ENCODE data around the gene RIMBP2. TPM values are rescaled to one million over a fixed set of nuclear protein-coding genes. Genes with fewer than 3 reads are reported as not detected.
A peak's percentile ranks its signal among the peaks of the same experiment; 100 is the strongest.

The RIMBP2 gene
- polyA plus RNA-seq, 1 donor from 2014 or later: 14.6 TPM

DNA sequence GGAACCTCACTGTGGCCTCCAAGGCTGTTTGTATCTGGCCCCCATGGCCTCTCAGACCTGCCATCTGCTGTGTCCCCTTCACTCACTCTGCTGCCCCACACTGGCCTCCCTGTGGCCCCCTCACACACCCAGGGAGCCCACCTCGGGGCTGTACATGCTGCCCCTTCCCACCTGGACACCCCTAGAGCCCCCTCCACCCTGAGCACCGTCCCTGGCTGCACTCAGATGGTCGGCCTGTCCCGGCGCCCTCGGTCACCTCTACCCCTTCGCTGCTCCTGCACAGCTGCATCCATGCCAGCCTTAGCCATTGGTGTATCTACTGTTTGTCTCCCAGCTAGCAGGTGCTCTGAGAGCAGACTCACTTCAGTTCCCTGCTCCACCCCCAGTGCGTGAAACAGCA, 144.4 kb downstream of the RIMBP2 start:
- H4K20me1 ChIP-seq (ENCODE audit: insufficient read depth): no peaks in the 10 kb centered on the region
- H3K9me3 ChIP-seq (ENCODE audit: low read length): no peaks in the 10 kb centered on the region
- H3K36me3 ChIP-seq (ENCODE audit: insufficient read depth, low read length): no peaks in the 10 kb centered on the region
- H3K4me3 ChIP-seq (ENCODE audit: low read length): no peak overlapping the region
- no peaks in the 10 kb centered on the region for H3K9me2 ChIP-seq (ENCODE audit: insufficient read depth, low read length)
- no peak overlapping the region for H2AFZ ChIP-seq (ENCODE audit: low read depth, low read length)
- no peaks in the 10 kb centered on the region for H3K79me2 ChIP-seq (replicated peaks; ENCODE audit: insufficient read depth, low read length)
- TF ChIP-seq, protein P1, sequence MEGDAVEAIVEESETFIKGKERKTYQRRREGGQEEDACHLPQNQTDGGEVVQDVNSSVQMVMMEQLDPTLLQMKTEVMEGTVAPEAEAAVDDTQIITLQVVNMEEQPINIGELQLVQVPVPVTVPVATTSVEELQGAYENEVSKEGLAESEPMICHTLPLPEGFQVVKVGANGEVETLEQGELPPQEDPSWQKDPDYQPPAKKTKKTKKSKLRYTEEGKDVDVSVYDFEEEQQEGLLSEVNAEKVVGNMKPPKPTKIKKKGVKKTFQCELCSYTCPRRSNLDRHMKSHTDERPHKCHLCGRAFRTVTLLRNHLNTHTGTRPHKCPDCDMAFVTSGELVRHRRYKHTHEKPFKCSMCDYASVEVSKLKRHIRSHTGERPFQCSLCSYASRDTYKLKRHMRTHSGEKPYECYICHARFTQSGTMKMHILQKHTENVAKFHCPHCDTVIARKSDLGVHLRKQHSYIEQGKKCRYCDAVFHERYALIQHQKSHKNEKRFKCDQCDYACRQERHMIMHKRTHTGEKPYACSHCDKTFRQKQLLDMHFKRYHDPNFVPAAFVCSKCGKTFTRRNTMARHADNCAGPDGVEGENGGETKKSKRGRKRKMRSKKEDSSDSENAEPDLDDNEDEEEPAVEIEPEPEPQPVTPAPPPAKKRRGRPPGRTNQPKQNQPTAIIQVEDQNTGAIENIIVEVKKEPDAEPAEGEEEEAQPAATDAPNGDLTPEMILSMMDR (IDR thresholded peaks at IDR 0.05; ENCODE audit: poor library complexity, severe bottlenecking): no peak
- TF ChIP-seq MXI1 (conservative IDR thresholded peaks at IDR 0.05; ENCODE audit: poor library complexity, severe bottlenecking): no peak
- TF ChIP-seq, protein P2, sequence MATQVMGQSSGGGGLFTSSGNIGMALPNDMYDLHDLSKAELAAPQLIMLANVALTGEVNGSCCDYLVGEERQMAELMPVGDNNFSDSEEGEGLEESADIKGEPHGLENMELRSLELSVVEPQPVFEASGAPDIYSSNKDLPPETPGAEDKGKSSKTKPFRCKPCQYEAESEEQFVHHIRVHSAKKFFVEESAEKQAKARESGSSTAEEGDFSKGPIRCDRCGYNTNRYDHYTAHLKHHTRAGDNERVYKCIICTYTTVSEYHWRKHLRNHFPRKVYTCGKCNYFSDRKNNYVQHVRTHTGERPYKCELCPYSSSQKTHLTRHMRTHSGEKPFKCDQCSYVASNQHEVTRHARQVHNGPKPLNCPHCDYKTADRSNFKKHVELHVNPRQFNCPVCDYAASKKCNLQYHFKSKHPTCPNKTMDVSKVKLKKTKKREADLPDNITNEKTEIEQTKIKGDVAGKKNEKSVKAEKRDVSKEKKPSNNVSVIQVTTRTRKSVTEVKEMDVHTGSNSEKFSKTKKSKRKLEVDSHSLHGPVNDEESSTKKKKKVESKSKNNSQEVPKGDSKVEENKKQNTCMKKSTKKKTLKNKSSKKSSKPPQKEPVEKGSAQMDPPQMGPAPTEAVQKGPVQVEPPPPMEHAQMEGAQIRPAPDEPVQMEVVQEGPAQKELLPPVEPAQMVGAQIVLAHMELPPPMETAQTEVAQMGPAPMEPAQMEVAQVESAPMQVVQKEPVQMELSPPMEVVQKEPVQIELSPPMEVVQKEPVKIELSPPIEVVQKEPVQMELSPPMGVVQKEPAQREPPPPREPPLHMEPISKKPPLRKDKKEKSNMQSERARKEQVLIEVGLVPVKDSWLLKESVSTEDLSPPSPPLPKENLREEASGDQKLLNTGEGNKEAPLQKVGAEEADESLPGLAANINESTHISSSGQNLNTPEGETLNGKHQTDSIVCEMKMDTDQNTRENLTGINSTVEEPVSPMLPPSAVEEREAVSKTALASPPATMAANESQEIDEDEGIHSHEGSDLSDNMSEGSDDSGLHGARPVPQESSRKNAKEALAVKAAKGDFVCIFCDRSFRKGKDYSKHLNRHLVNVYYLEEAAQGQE (IDR thresholded peaks at IDR 0.05; ENCODE audit: borderline replicate concordance): no peak
- no peak for TF ChIP-seq SMC3 (conservative IDR thresholded peaks at IDR 0.05; ENCODE audit: poor library complexity)
- no peak for TF ChIP-seq EP300 (conservative IDR thresholded peaks at IDR 0.05; ENCODE audit: poor library complexity, severe bottlenecking)
- no peak for TF ChIP-seq EZH2 (IDR thresholded peaks at IDR 0.05; ENCODE audit: borderline replicate concordance, insufficient read depth, low read length, poor library complexity, severe bottlenecking)
- no peak for TF ChIP-seq TAF1 (IDR thresholded peaks at IDR 0.05; ENCODE audit: low read depth)
- no peaks in the 10 kb centered on the region for H3K27me3 ChIP-seq (ENCODE audit: insufficient read depth, low read depth, low read length)
- no peak overlapping the region for H3K4me2 ChIP-seq (ENCODE audit: low read length)
- H3F3A ChIP-seq (ENCODE audit: insufficient read depth, low read length, poor library complexity, severe bottlenecking): no peaks in the 10 kb centered on the region
- no peak overlapping the region for H3K27ac ChIP-seq (ENCODE audit: low read length)
- H3K9ac ChIP-seq (ENCODE audit: low read length): peak overlapping the region; percentile 35

DNA sequence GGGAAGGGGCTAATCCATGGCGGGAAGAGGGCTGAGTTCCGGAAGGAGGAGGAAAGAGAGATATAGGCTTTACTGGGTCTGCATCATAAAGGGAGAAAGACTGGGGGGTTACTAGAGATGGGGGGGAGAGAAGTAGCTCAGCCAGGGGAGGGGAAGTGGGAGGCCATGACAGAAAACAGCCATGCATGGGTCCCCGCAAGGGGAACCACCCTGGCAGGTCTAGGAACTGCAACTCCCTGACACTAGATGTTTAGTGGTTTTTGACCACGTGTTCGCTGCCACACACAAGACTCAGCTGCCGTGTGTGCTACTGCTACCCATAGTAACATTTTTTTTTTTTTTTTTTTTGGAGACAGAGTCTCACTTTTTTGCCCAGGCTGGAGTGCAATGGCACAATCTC, 145.0 kb downstream of the RIMBP2 start:
- no peak overlapping the region for H2AFZ ChIP-seq (ENCODE audit: low read depth, low read length)
- H3K79me2 ChIP-seq (replicated peaks; ENCODE audit: insufficient read depth, low read length): no peaks in the 10 kb centered on the region
- TF ChIP-seq MXI1 (conservative IDR thresholded peaks at IDR 0.05; ENCODE audit: poor library complexity, severe bottlenecking) (no peak), SMC3 (conservative IDR thresholded peaks at IDR 0.05; ENCODE audit: poor library complexity) (no peak), TAF1 (IDR thresholded peaks at IDR 0.05; ENCODE audit: low read depth) (no peak), EP300 (conservative IDR thresholded peaks at IDR 0.05; ENCODE audit: poor library complexity, severe bottlenecking) (no peak), RAD21 (conservative IDR thresholded peaks at IDR 0.05) (no peak), EZH2 (IDR thresholded peaks at IDR 0.05; ENCODE audit: borderline replicate concordance, insufficient read depth, low read length, poor library complexity, severe bottlenecking) (no peak), POLR2AphosphoS5 (IDR thresholded peaks at IDR 0.05) (no peak)
- TF ChIP-seq, protein P2 (IDR thresholded peaks at IDR 0.05; ENCODE audit: borderline replicate concordance): no peak
- TF ChIP-seq, protein P1 (IDR thresholded peaks at IDR 0.05; ENCODE audit: poor library complexity, severe bottlenecking): no peak
- H3F3A ChIP-seq (ENCODE audit: insufficient read depth, low read length, poor library complexity, severe bottlenecking): no peaks in the 10 kb centered on the region
- no peaks in the 10 kb centered on the region for H3K36me3 ChIP-seq (ENCODE audit: insufficient read depth, low read length)
- H3K9ac ChIP-seq (ENCODE audit: low read length): no peak overlapping the region
- H3K4me2 ChIP-seq (ENCODE audit: low read length): no peak overlapping the region
- no peaks in the 10 kb centered on the region for H3K9me3 ChIP-seq (ENCODE audit: low read length)
- H4K20me1 ChIP-seq (ENCODE audit: insufficient read depth): no peaks in the 10 kb centered on the region
- H3K27me3 ChIP-seq (ENCODE audit: insufficient read depth, low read depth, low read length): no peaks in the 10 kb centered on the region
- H3K9me2 ChIP-seq (ENCODE audit: insufficient read depth, low read length): no peaks in the 10 kb centered on the region
- no peak overlapping the region for H3K27ac ChIP-seq (ENCODE audit: low read length)
- H3K4me3 ChIP-seq (ENCODE audit: low read length): no peak overlapping the region

Data from neural cell (in vitro differentiated cells).